Measurements from ENCODE around the gene MS4A18.
"Not testable (repeated sequence)": the region's sequence is repeated elsewhere in the genome, so short reads cannot be mapped to it uniquely, and the experiment has no call there.

MS4A18 gene

GRCh38 chr11:60724420-60724819 lies at the start of gene MS4A18:
Gene MS4A18 (plus strand): TSS chr11:60724720.
- peaks cover 24 to 25% of the 10 kb centered on the region in 2 donors for H3K27me3 Mint-ChIP-seq
- H3K4me3 Mint-ChIP-seq: no peak within 1 kb of the TSS
- no peaks in the 10 kb centered on the region for H3K4me1 Mint-ChIP-seq
- ATAC-seq (replicated peaks) (no peak), DNase-seq (no peak)
- H3K9me3 Mint-ChIP-seq: peaks cover 0 to 1% of the 10 kb centered on the region in 2 donors
- no peak within 1 kb of the TSS for H3K27ac Mint-ChIP-seq
- H3K36me3 Mint-ChIP-seq: no peaks in the 10 kb centered on the region

GRCh38 chr11:60678231-60678630 lies 46.3 kb upstream of the MS4A18 start:
- peaks cover 5 to 21% of the 10 kb centered on the region in 2 donors for H3K36me3 Mint-ChIP-seq
- H3K27ac Mint-ChIP-seq; H3K27me3 Mint-ChIP-seq; H3K4me1 Mint-ChIP-seq; H3K4me3 Mint-ChIP-seq; DNase-seq; ATAC-seq (replicated peaks): not testable (repeated sequence)
- peaks cover 29 to 34% of the 10 kb centered on the region in 2 donors for H3K9me3 Mint-ChIP-seq

DNA sequence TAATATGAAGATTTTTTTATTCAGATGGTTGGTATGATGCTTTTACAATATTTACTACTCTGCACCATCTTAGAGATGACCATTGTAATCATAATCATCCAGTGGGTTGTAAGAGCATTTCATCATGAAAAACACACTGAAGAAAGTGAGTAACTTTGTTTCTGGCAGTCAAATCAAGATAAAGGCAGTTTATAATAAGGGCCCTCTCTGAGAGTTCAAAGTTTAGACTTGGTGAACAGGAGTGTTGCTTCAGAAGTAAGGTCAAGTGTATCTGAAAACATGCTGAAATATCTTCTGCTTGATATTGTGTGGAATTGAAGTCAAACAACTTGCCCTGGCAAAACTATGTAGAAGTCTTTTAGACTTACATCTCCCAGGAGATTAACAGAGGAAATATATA lies 44.6 kb upstream of the MS4A18 start:
- H3K36me3 Mint-ChIP-seq: peaks cover 5 to 21% of the 10 kb centered on the region in 2 donors
- H3K9me3 Mint-ChIP-seq: peaks cover 25 to 34% of the 10 kb centered on the region in 2 donors

GRCh38 chr11:60680455-60681119 lies 43.9 kb upstream of the MS4A18 start:
- no peak overlapping the region for H3K27ac Mint-ChIP-seq
- H3K27me3 Mint-ChIP-seq: peaks cover 0 to 6% of the 10 kb centered on the region in 2 donors
- H3K9me3 Mint-ChIP-seq: peaks cover 25 to 34% of the 10 kb centered on the region in 2 donors
- H3K4me3 Mint-ChIP-seq: no peak overlapping the region
- ATAC-seq (replicated peaks) (no peak), DNase-seq (no peak)
- H3K4me1 Mint-ChIP-seq: peaks cover 14 to 17% of the 10 kb centered on the region in 2 donors
- peaks cover 5 to 21% of the 10 kb centered on the region in 2 donors for H3K36me3 Mint-ChIP-seq

More for the DNA sequence above, 44.6 kb upstream of the MS4A18 start:
- Mint-ChIP-seq H3K4me3 (no peak overlapping the region), H3K27me3 (peaks cover 0 to 6% of the 10 kb centered on the region in 2 donors), H3K27ac (no peak overlapping the region), H3K4me1 (peaks cover 14 to 15% of the 10 kb centered on the region in 2 donors)
- DNase-seq: no peak
- ATAC-seq (replicated peaks): no peak

DNA sequence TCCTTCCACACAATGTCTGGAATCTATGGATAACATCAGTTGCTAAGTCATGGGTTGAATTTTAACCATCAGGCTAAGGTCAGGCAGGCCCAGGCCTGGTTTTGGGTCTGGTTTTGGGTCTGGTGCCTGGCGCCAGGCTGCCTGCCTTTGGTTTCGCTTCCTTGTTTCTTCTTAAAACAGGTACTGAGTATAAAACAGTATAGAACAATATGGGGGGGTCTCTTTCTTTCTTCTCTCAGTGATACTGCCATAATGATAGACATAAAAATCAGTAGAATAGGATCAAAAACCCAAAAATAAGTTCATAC lies 40.0 kb upstream of the MS4A18 start:
- Mint-ChIP-seq H3K27me3 (peaks cover 0 to 11% of the 10 kb centered on the region in 2 donors), H3K4me1 (peaks cover 14 to 17% of the 10 kb centered on the region in 2 donors), H3K27ac (peak overlapping the region; percentile 44)
- not testable (repeated sequence) for H3K9me3 Mint-ChIP-seq, H3K4me3 Mint-ChIP-seq, H3K36me3 Mint-ChIP-seq
- DNase-seq: peak; percentile 15
- peak; percentile 71 to 76 for ATAC-seq (replicated peaks)

DNA sequence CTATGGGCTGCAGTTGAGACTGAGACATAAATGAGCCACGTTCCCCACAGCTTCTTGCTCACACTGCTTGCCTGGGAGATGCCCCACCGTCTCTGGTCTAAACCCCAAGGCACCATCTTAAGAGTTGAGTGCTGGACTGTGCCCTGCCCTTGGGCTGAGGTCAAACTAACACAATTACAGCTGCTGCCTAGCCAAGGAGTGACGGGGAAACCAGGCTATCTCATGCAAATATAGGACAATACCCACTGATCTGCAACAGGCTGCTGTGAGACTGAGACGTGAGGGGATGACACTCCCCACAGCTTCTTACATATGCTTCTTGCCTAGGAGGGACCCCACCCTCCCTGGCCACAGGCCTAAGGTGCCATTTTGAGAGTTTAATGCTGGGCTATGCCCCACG lies 32.9 kb upstream of the MS4A18 start:
- no peak overlapping the region for H3K27ac Mint-ChIP-seq

DNA sequence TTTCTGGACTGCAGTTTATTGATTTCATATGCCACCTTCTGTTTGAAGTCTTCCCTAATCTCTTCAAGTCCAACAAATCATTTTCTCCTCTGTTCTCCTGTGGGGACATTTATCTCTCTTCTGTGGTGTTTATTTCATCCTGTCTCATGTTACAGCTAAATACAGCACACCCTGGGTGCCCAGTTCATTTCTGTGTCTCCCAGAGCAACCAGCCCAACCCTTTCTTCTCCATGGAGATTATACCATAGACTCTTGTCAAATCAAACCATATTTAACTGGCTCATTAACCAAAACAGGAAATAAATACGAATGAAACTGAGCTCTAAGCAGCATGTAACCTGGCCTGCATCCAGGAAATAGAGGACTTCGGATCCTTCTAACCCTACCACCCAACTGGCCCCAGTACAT lies 25.2 kb upstream of the MS4A18 start, which contains the start of gene MS4A8:
TSS of gene MS4A8 (plus strand) at position 329 of the 408 bp plus-strand sequence. CDS start 1,249 bp downstream, outside the sequence.
- ATAC-seq (replicated peaks): no peak

More for the DNA sequence above, 32.9 kb upstream of the MS4A18 start:
- no peak overlapping the region for H3K4me3 Mint-ChIP-seq
- DNase-seq (no peak), ATAC-seq (replicated peaks) (no peak)
- H3K9me3 Mint-ChIP-seq: peaks cover 7 to 11% of the 10 kb centered on the region in 2 donors
- peaks cover 8 to 18% of the 10 kb centered on the region in 2 donors for H3K27me3 Mint-ChIP-seq
- peaks cover 2 to 4% of the 10 kb centered on the region in 2 donors for H3K36me3 Mint-ChIP-seq
- H3K4me1 Mint-ChIP-seq: no peaks in the 10 kb centered on the region

GRCh38 chr11:60699936-60700335 lies 24.6 kb upstream of the MS4A18 start:
- no peak for ATAC-seq (replicated peaks)
- Mint-ChIP-seq H3K9me3 (peaks cover 4 to 7% of the 10 kb centered on the region in 2 donors), H3K27ac (no peak overlapping the region), H3K4me3 (no peak overlapping the region), H3K4me1 (no peaks in the 10 kb centered on the region), H3K36me3 (peaks cover 0 to 2% of the 10 kb centered on the region in 2 donors), H3K27me3 (peaks cover 0 to 4% of the 10 kb centered on the region in 2 donors)
- DNase-seq: no peak

More for the DNA sequence above, 25.2 kb upstream of the MS4A18 start, which contains the start of gene MS4A8:
- Mint-ChIP-seq H3K27me3 (peaks cover 0 to 4% of the 10 kb centered on the region in 2 donors), H3K4me3 (no peak within 1 kb of the TSS), H3K4me1 (no peaks in the 10 kb centered on the region), H3K36me3 (peaks cover 0 to 2% of the 10 kb centered on the region in 2 donors), H3K9me3 (peaks cover 4 to 7% of the 10 kb centered on the region in 2 donors), H3K27ac (no peak within 1 kb of the TSS)
- DNase-seq: no peak

DNA sequence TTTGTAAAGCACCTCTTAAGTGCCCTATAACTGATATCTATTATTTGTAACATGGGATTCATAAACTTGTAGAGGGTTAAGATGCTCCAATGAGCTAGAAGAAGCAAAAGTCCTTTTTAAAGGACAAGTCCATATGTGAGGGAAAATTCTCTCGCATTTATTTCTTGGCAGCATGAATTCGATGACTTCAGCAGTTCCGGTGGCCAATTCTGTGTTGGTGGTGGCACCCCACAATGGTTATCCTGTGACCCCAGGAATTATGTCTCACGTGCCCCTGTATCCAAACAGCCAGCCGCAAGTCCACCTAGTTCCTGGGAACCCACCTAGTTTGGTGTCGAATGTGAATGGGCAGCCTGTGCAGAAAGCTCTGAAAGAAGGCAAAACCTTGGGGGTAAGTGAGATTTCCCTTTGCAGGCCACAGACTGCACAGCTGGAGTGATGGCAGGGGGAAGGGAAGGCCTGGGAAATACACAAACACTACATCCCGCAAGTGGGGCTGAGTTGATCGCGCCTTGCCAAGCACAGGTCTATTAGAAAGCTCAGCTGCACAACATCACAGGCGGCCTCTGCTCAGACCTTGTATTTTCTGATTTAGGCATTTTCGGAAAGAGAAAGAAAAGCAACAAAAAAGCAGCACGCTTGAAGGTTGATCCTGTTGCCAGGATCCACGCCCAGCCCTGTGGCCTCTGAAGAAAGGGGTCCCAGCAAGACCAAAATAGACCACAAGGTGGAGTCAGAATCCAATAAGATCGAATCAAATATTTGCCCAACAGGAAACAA lies 23.6 kb upstream of the MS4A18 start:
- ATAC-seq (replicated peaks): no peak
- Mint-ChIP-seq H3K4me3 (no peak overlapping the region), H3K4me1 (no peaks in the 10 kb centered on the region), H3K27ac (no peak overlapping the region), H3K36me3 (no peaks in the 10 kb centered on the region), H3K9me3 (peaks cover 0 to under 1% of the 10 kb centered on the region in 2 donors), H3K27me3 (peaks cover 0 to 2% of the 10 kb centered on the region in 2 donors)
- DNase-seq: no peak

DNA sequence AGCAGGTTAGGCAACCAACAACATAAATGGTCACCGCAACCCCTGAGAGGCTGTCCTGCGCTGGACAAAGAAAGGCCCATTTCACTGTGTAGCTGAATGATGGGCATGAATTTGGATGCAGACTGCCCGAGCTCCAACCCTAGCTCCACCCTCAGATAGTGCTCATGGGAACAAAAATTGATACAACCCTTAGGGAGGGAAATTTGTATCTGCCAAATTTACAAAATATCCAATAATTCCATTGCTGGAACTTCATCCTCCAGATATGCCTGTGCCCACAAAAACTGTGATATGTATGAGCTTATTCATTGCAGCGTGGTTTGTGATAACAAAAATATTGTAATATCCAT lies 23.1 kb upstream of the MS4A18 start:
- Mint-ChIP-seq H3K4me1 (no peaks in the 10 kb centered on the region), H3K27me3 (no peaks in the 10 kb centered on the region), H3K27ac (no peak overlapping the region), H3K4me3 (no peak overlapping the region), H3K9me3 (no peaks in the 10 kb centered on the region), H3K36me3 (no peaks in the 10 kb centered on the region)
- DNase-seq: no peak
- no peak for ATAC-seq (replicated peaks)

GRCh38 chr11:60703374-60703773 lies 21.1 kb upstream of the MS4A18 start:
- Mint-ChIP-seq H3K36me3 (no peaks in the 10 kb centered on the region), H3K4me1 (no peaks in the 10 kb centered on the region), H3K27ac (no peak overlapping the region), H3K9me3 (no peaks in the 10 kb centered on the region), H3K4me3 (no peak overlapping the region), H3K27me3 (peaks cover 0 to 5% of the 10 kb centered on the region in 2 donors)
- DNase-seq (no peak), ATAC-seq (replicated peaks) (no peak)

- Mint-ChIP-seq H3K9me3 (no peaks in the 10 kb centered on the region), H3K27me3 (peaks cover 0 to 5% of the 10 kb centered on the region in 2 donors), H3K36me3 (no peaks in the 10 kb centered on the region), H3K4me1 (no peaks in the 10 kb centered on the region), H3K27ac (no peak overlapping the region), H3K4me3 (no peak overlapping the region)
- DNase-seq (no peak), ATAC-seq (replicated peaks) (no peak)
These were observed 18.6 kb upstream of the MS4A18 start for GRCh38 chr11:60705895-60706294.

DNA sequence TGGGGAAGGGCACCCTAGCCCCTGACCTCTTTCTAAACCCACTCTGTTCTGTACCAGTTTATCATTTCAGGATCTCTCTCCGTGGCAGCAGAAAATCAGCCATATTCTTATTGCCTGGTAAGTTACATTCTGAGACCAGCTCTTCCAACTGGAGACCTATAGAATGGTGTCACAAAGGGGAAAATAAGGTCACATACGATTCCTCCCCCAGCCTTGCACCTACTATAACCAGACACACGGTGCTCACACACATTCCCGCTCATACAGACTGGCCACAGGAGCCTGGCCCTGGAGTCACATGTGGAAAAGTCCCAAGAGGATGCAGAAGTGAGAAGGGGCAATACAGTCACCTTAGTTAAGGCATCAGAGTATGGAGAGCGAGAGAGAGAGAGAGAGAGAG lies 17.6 kb upstream of the MS4A18 start:
- Mint-ChIP-seq H3K9me3 (no peaks in the 10 kb centered on the region), H3K4me1 (no peaks in the 10 kb centered on the region), H3K4me3 (no peak overlapping the region), H3K36me3 (no peaks in the 10 kb centered on the region), H3K27ac (no peak overlapping the region), H3K27me3 (peaks cover 0 to 8% of the 10 kb centered on the region in 2 donors)
- ATAC-seq (replicated peaks) (no peak), DNase-seq (no peak)

GRCh38 chr11:60710482-60710881 lies 14.0 kb upstream of the MS4A18 start:
- no peaks in the 10 kb centered on the region for H3K4me1 Mint-ChIP-seq
- no peak for ATAC-seq (replicated peaks)
- H3K9me3 Mint-ChIP-seq: no peaks in the 10 kb centered on the region
- peaks cover 15 to 19% of the 10 kb centered on the region in 2 donors for H3K27me3 Mint-ChIP-seq
- DNase-seq: no peak
- no peak overlapping the region for H3K4me3 Mint-ChIP-seq
- no peak overlapping the region for H3K27ac Mint-ChIP-seq
- H3K36me3 Mint-ChIP-seq: no peaks in the 10 kb centered on the region

DNA sequence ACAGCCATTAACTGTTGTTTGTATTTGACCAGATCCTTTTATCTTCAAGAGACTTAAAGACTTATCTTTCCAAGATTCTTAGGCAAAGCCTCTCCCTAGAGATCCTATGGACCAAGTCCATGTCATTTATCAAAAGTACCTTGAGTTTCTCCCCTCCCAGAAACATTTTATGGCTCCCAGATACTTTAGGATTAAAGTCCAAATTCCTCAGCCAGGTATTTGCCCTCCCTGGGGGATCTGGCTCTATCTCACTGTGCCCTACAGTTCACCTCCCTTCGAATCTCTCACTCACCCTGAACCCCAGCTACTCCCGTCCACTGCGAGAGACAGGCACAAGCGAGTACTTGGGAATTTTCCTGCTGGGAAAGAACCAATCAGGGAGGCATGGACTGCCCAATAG lies 13.2 kb upstream of the MS4A18 start:
- DNase-seq (no peak), ATAC-seq (replicated peaks) (no peak)
- no peaks in the 10 kb centered on the region for H3K9me3 Mint-ChIP-seq
- H3K4me3 Mint-ChIP-seq: no peak overlapping the region
- H3K27me3 Mint-ChIP-seq: peaks cover 20 to 24% of the 10 kb centered on the region in 2 donors
- H3K36me3 Mint-ChIP-seq: no peaks in the 10 kb centered on the region
- no peaks in the 10 kb centered on the region for H3K4me1 Mint-ChIP-seq
- no peak overlapping the region for H3K27ac Mint-ChIP-seq
